ENCODE data around the gene COL5A1. TPM values are rescaled to one million over a fixed set of nuclear protein-coding genes. Genes with fewer than 3 reads are reported as not detected.

Gene COL5A1
- total RNA-seq, 4 donors from 2014 or later = 1.6 to 2.8 (median 2.3) TPM

DNA sequence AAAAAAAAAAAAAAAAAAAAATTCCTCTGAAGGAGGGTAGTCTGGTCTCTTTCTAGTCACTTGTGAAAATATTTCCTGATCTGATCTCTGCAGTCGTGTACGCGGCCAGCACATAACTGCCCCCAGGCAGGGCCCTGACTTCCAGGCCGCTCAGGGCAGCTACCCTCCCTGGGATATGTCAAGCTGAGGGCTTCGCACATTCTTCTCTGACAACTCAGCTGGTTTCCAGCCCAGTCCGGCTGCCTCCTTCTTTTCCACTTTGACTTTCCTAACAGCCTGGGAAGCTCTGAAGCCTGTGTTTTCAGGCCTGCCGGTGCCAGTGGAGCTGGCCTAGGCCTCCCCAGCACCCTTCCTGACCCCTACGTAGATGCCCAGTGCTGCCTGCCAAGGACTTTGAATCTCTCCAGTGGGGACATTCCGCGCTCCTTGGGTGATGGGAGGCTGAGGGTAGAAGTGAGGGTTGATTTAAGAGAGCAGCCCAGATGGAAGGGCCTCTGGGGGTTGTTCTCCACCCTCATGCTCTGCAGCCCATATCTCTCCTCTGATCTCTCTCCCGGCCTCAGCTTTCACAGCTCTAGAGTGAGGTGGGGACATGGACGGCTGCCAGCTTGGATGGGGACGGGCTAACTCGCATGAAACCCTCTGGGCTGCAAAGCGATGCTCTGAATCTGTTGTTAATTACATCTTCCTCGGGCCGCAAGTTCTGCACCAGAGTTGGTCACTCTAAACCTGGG, 20.7 kb downstream of the COL5A1 start:
- DNase-seq (peak in 1 of 2 donors; percentile 34), ATAC-seq (peak; percentile 52 to 71)
- no peaks in the 10 kb centered on the region for H3K4me1 ChIP-seq
- H3K27ac ChIP-seq = peak overlapping the region; percentile 18 to 56 (median 46)
- H3K27me3 ChIP-seq = peaks cover 12 to 16% (median 13%) of the 10 kb centered on the region in 3 donors
- H3K36me3 ChIP-seq = no peaks in the 10 kb centered on the region
- no peak overlapping the region for H3K4me3 ChIP-seq
- TF ChIP-seq, protein P1, sequence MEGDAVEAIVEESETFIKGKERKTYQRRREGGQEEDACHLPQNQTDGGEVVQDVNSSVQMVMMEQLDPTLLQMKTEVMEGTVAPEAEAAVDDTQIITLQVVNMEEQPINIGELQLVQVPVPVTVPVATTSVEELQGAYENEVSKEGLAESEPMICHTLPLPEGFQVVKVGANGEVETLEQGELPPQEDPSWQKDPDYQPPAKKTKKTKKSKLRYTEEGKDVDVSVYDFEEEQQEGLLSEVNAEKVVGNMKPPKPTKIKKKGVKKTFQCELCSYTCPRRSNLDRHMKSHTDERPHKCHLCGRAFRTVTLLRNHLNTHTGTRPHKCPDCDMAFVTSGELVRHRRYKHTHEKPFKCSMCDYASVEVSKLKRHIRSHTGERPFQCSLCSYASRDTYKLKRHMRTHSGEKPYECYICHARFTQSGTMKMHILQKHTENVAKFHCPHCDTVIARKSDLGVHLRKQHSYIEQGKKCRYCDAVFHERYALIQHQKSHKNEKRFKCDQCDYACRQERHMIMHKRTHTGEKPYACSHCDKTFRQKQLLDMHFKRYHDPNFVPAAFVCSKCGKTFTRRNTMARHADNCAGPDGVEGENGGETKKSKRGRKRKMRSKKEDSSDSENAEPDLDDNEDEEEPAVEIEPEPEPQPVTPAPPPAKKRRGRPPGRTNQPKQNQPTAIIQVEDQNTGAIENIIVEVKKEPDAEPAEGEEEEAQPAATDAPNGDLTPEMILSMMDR (IDR thresholded peaks at IDR 0.05 in 4 of 5, conservative IDR thresholded peaks at IDR 0.05 in 1 of 5) = no peak
- TF ChIP-seq POLR2A (IDR thresholded peaks at IDR 0.05) = no peak
- no peaks in the 10 kb centered on the region for H3K9me3 ChIP-seq
- intact Hi-C loops (cut with DNase I; ENCODE audit: low total_unique reads) = no loop called here
- in situ Hi-C loops (cut with MboI; ENCODE audit: low sequenced_read_pairs in 4 of 4) = no loop called here

DNA sequence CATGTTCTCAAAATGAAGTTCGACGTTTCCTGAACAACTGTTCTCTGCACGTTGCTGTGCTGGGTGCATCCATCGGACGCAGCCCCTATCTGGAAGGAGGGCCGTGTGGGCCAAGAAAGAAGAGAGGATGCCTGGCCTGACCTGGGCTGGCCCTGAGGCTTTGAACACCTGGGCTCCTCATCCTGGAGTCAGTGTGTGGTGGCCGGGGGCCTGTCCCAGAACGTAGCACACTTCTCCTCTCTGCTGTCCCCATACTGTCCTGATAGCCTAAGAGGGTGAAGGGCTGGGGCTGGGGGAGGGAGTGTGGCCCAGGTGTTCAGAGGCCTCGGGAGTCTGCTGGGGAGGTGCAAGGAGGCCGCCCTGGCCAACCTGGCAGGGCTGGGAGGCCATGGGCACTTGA, 21.5 kb downstream of the COL5A1 start:
- TF ChIP-seq, protein P1 (IDR thresholded peaks at IDR 0.05 in 4 of 5, conservative IDR thresholded peaks at IDR 0.05 in 1 of 5) = no peak
- no peak for TF ChIP-seq POLR2A (IDR thresholded peaks at IDR 0.05)
- Histone ChIP-seq H3K4me1 (no peaks in the 10 kb centered on the region), H3K4me3 (no peak overlapping the region), H3K36me3 (no peaks in the 10 kb centered on the region), H3K27ac (no peak overlapping the region), H3K9me3 (no peaks in the 10 kb centered on the region), H3K27me3 (peaks cover 12 to 16% (median 13%) of the 10 kb centered on the region in 3 donors)
- intact Hi-C loops (cut with DNase I; ENCODE audit: low total_unique reads) (no loop called here), in situ Hi-C loops (cut with MboI; ENCODE audit: low sequenced_read_pairs in 4 of 4) (no loop called here)
- DNase-seq (no peak), ATAC-seq (no peak)

DNA sequence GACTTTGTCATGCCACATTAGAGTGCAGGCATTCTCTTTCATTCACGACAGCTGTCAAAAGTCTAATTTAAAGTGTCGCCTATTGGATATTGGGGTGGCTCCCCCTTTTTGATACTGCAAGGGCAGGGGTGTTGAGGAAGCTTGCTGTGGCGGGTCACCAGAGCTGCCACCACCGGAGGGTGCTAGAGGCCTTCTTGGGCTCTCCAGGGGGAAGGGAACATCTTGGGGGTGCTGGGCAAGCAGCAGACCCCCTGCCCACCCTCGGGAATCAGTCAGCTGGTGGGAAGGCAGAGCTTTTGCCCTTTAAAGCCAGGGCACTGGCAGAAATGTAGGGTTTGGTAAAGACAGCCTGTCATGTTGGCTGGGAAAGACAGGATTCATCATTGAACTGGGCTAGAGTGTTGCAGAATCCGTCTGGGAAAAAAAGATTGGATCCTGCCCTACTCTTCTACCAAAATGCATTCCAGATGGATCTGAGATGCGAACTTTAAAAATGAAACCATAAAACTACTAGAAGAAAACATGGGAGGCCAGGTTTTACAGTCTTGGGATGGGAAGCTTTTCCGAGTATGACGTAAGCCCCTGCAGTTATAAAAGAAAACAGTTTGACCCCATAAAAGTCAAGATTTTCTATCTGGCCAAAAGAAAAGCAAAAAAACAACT, 22.3 kb downstream of the COL5A1 start:
- TF ChIP-seq, protein P1 (IDR thresholded peaks at IDR 0.05 in 4 of 5, conservative IDR thresholded peaks at IDR 0.05 in 1 of 5) = no peak
- TF ChIP-seq POLR2A (IDR thresholded peaks at IDR 0.05) = no peak
- Histone ChIP-seq H3K27me3 (peaks cover 12 to 16% (median 13%) of the 10 kb centered on the region in 3 donors), H3K4me1 (no peaks in the 10 kb centered on the region), H3K27ac (no peak overlapping the region), H3K4me3 (no peak overlapping the region), H3K36me3 (no peaks in the 10 kb centered on the region), H3K9me3 (no peaks in the 10 kb centered on the region)
- ATAC-seq (peak in 1 of 2 donors; percentile 34), DNase-seq (no peak)
- in situ Hi-C loops (cut with MboI; ENCODE audit: low sequenced_read_pairs in 4 of 4) (no loop called here), intact Hi-C loops (cut with DNase I; ENCODE audit: low total_unique reads) (no loop called here)

DNA sequence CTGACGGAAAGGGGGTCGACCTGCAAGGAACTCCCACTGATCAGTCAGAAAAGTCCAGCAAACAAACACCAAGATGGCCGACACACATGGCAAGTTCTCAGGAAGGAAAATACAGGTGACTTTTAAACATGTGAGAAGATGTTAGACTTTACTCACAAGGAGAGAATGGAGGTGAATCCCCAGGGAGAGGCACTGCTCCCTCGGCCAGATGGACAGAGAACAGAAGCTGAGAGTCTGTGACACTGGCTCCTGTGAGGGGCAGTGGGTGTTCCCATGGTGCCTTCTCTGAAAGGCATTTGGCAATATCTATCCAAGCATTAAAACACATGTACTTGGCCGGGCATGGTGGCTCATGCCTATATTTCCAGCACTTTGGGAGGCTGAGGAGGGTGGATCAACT, 22.8 kb downstream of the COL5A1 start:
- Histone ChIP-seq H3K27me3 (peaks cover 12 to 16% (median 13%) of the 10 kb centered on the region in 3 donors), H3K4me3 (no peak overlapping the region), H3K27ac (no peak overlapping the region), H3K36me3 (no peaks in the 10 kb centered on the region), H3K9me3 (no peaks in the 10 kb centered on the region), H3K4me1 (no peaks in the 10 kb centered on the region)
- TF ChIP-seq POLR2A (IDR thresholded peaks at IDR 0.05) = no peak
- TF ChIP-seq, protein P1 (IDR thresholded peaks at IDR 0.05 in 4 of 5, conservative IDR thresholded peaks at IDR 0.05 in 1 of 5) = no peak
- DNase-seq = no peak
- intact Hi-C loops (cut with DNase I; ENCODE audit: low total_unique reads) (no loop called here), in situ Hi-C loops (cut with MboI; ENCODE audit: low sequenced_read_pairs in 4 of 4) (no loop called here)
- no peak for ATAC-seq
